AG04449 (cell line): Measurements from ENCODE around the gene CCL14.
A peak's percentile ranks its signal among the peaks of the same experiment; 100 is the strongest.

Source experiments
- CTCF ChIA-PET: fragments of 350-600 bp; formaldehyde crosslinking; extraction: SDS; loops from one replicate; lab custom pipeline; 2021; ENCODE audit warnings: antibody characterized with exemption; lab: Yijun Ruan, JAX
- POLR2A ChIA-PET: fragments of 400-600, 350-600 bp; formaldehyde crosslinking; extraction: SDS; loops from one replicate; lab custom pipeline; 2020; ENCODE audit warnings: antibody characterized with exemption, inconsistent platforms; lab: Yijun Ruan, JAX
- DNase-seq: peaks from one replicate; pipeline ENCODE4 v3.0.0-alpha.2; 2010; ENCODE audit warnings: low read depth, low spot score
- H3K4me3 ChIP-seq: 2 replicates; pipeline ENCODE4 v1.5.1; 2011; ENCODE audit warnings: low read depth, mild to moderate bottlenecking, control low read depth, low read length
- CTCF ChIP-seq: IDR thresholded peaks from one replicate; pipeline ENCODE4 v1.5.1; 2011; ENCODE audit warnings: mild to moderate bottlenecking, moderate library complexity, low read length, control low read depth, inconsistent platforms; ENCODE audit not compliant: insufficient read depth; ENCODE audit errors: missing control alignments

Gene CCL14

GRCh38 chr17:35973333-35974260 lies 12.9 kb downstream of the CCL14 start:
- CTCF ChIA-PET: interaction anchor here (0.7 to 7.3 kb wide), 4 partner anchors 98 to 209 kb away, joined by 3 to 82 read pairs (median 4); no protein-coding TSS in a partner anchor

GRCh38 chr17:35972945-35973332 lies 13.6 kb downstream of the CCL14 start:
- H3K4me3 ChIP-seq: no peak overlapping the region
- DNase-seq: no peak
- CTCF ChIA-PET: interaction anchor here (1.5 to 7.3 kb wide), 3 partner anchors 99 to 210 kb away, joined by 4 to 82 read pairs (median 5); no protein-coding TSS in a partner anchor
- POLR2A ChIA-PET: no interaction called here
- no peak for TF ChIP-seq CTCF

More at GRCh38 chr17:35973333-35974260, 12.9 kb downstream of the CCL14 start:
- no peak for TF ChIP-seq CTCF
- H3K4me3 ChIP-seq: no peak overlapping the region
- POLR2A ChIA-PET: interaction anchor here (0.6 kb wide), 1 partner anchor 36 kb away, joined by 3 read pairs; no protein-coding TSS in a partner anchor
- peak; percentile 4 for DNase-seq

- ChIA-PET CTCF (interaction anchor here (1.4 to 7.3 kb wide), 4 partner anchors 14 to 211 kb away, joined by 3 to 82 read pairs (median 4); no protein-coding TSS in a partner anchor), POLR2A (no interaction called here)
- no peak for TF ChIP-seq CTCF
- no peak for DNase-seq
- no peak overlapping the region for H3K4me3 ChIP-seq
These were observed 14.0 kb downstream of the CCL14 start for GRCh38 chr17:35972535-35972934.

GRCh38 chr17:35972066-35972465 lies 14.5 kb downstream of the CCL14 start:
- no peak for DNase-seq
- ChIA-PET POLR2A (no interaction called here), CTCF (interaction anchor here (1.3 to 7.3 kb wide), 4 partner anchors 10 to 211 kb away, joined by 3 to 82 read pairs (median 5); no protein-coding TSS in a partner anchor)
- TF ChIP-seq CTCF: no peak
- no peak overlapping the region for H3K4me3 ChIP-seq

GRCh38 chr17:35969558-35970380 lies 16.8 kb downstream of the CCL14 start:
- H3K4me3 ChIP-seq: no peak overlapping the region
- POLR2A ChIA-PET: interaction anchor here (0.7 kb wide), 1 partner anchor 39 kb away, joined by 4 read pairs; no protein-coding TSS in a partner anchor
- CTCF ChIA-PET: interaction anchor here (0.7 to 7.3 kb wide), 22 partner anchors 8 to 520 kb away, joined by 3 to 82 read pairs (median 4); no protein-coding TSS in a partner anchor
- TF ChIP-seq CTCF: peak; percentile 66
- peak; percentile 23 for DNase-seq
